Panc1 (cell line): ENCODE results near the gene STAB1.
A peak's percentile ranks its signal among the peaks of the same experiment; 100 is the strongest.

Experiments used
- CTCF ChIP-seq: fragments of 450-650 bp; IDR thresholded peaks from 2 replicates; pipeline ENCODE4 v1.5.1; 2017; ENCODE audit warnings: mild to moderate bottlenecking
- POLR2AphosphoS5 ChIP-seq: IDR thresholded peaks from 2 replicates; pipeline ENCODE4 v1.6.1; 2012; ENCODE audit warnings: mild to moderate bottlenecking, low read depth, low read length, moderate library complexity
- SIN3A ChIP-seq: IDR thresholded peaks from 2 replicates; pipeline ENCODE4 v1.6.1; 2012; ENCODE audit warnings: low read depth, mild to moderate bottlenecking, low read length, moderate library complexity, borderline replicate concordance; ENCODE audit not compliant: insufficient read depth
- TCF7L2 ChIP-seq: IDR thresholded peaks from 2 replicates; pipeline ENCODE4 v1.6.1; 2011; ENCODE audit warnings: mild to moderate bottlenecking, low read depth, low read length, inconsistent platforms

DNA sequence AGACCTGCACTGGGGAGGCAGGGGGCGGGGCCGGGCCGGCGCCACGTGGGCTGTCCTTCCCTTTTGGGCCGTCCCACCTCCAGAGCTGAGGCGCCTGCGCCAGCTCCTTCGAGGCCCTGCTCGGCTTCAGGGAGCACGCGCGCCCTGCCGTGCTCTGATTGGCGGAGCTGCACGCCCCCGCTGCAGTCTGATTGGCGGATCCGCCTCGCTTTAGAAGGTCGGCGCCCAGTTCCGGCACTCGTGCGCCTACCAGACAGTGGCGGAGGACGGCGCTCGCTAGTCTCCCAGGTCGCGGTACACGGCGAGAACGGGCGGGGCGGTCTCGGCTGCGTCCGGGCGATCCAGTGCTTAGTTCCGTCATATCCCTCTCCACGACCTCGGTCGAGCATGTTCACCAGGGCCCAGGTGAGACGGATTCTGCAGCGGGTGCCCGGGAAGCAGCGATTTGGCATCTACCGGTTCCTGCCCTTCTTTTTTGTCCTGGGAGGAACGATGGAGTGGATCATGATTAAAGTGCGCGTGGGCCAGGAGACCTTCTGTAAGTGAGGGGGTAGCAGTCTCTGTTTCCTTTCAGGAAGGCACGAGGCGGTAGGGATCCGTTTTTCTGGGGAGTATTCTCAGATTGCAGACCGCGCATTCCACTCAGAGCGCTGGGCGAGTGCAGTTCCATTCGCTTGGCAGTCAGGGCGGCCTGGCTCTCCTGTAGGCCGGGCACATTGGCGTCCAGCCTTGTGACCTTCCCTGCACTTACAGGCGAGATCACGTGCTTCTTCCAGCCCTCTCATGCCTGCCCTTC, 41.4 kb downstream of the STAB1 start, which contains the start of gene UQCC5:
- no peak for TF ChIP-seq CTCF
- peak; percentile 93 for TF ChIP-seq POLR2AphosphoS5
- no peak for TF ChIP-seq TCF7L2
- TF ChIP-seq SIN3A: peak; percentile 76; the same call in 1 of the 2 replicates
